DOHH2 (cell line): ENCODE results near the gene PRRT1B.

Source experiments
- H3F3A ChIP-seq: fragments of 200-600 bp; sonication (generic), shearing (Covaris generic); 2 replicates; pipeline ENCODE4 v1.6.0; 2016; ENCODE audit warnings: antibody characterized with exemption, mild to moderate bottlenecking; ENCODE audit not compliant: control insufficient read depth, insufficient read depth
- H3K27ac ChIP-seq: fragments of 200-600 bp; sonication (generic); 2 replicates; pipeline ENCODE4 v1.5.1; 2014; ENCODE audit warnings: low read depth, mild to moderate bottlenecking, low read length, moderate library complexity
- H3K27me3 ChIP-seq: fragments of 200-600 bp; sonication (generic); 2 replicates; pipeline ENCODE4 v1.6.1; 2014; ENCODE audit warnings: mild to moderate bottlenecking, low read length, mixed read lengths; ENCODE audit not compliant: control insufficient read depth
- H3K36me3 ChIP-seq: fragments of 200-600 bp; sonication (generic); 2 replicates; pipeline ENCODE4 v1.6.1; 2014; ENCODE audit warnings: mild to moderate bottlenecking, low read length, moderate library complexity, mixed read lengths; ENCODE audit not compliant: control insufficient read depth
- H3K4me1 ChIP-seq: fragments of 200-600 bp; sonication (generic); 2 replicates; pipeline ENCODE4 v1.6.1; 2014; ENCODE audit warnings: mild to moderate bottlenecking, low read length, mixed read lengths; ENCODE audit not compliant: control insufficient read depth
- H3K4me2 ChIP-seq: fragments of 200-600 bp; sonication (generic); 2 replicates; pipeline ENCODE4 v1.6.0; 2014; ENCODE audit warnings: mild to moderate bottlenecking, low read length, moderate library complexity
- H3K4me3 ChIP-seq: fragments of 200-600 bp; sonication (generic); 2 replicates; pipeline ENCODE4 v1.5.1; 2014; ENCODE audit warnings: mild to moderate bottlenecking, low read length, mixed read lengths
- H3K79me2 ChIP-seq: fragments of 200-600 bp; sonication (generic); 2 replicates; pipeline ENCODE4 v1.6.1; 2014; ENCODE audit warnings: mild to moderate bottlenecking, low read length, mixed read lengths; ENCODE audit not compliant: control insufficient read depth
- H3K9me2 ChIP-seq: fragments of 200-600 bp; sonication (generic); replicated peaks from 2 replicates; pipeline ENCODE4 v1.6.1; 2014; ENCODE audit warnings: mild to moderate bottlenecking, low read length, mixed read lengths; ENCODE audit not compliant: control insufficient read depth
- H3K9me3 ChIP-seq: fragments of 200-600 bp; sonication (generic); 2 replicates; pipeline ENCODE4 v1.6.1; 2014; ENCODE audit warnings: antibody characterized with exemption, low read length, mixed read lengths; ENCODE audit not compliant: control insufficient read depth, insufficient read depth
- H4K20me1 ChIP-seq: fragments of 200-600 bp; sonication (generic); 2 replicates; pipeline ENCODE4 v1.6.0; 2014; ENCODE audit warnings: low read depth, mild to moderate bottlenecking, antibody characterized with exemption, low read length, moderate library complexity; ENCODE audit not compliant: control insufficient read depth, insufficient read depth
- EZH2phosphoT487 ChIP-seq: fragments of 200-600 bp; sonication (generic); IDR thresholded peaks from 2 replicates; pipeline ENCODE4 v1.6.1; 2017; ENCODE audit warnings: borderline replicate concordance, mild to moderate bottlenecking, antibody characterized with exemption, low read length, moderate library complexity, mixed read lengths
- TF ChIP-seq, protein P1 (sequence below): fragments of 200-600 bp; sonication (generic); IDR thresholded peaks from one replicate; pipeline ENCODE4 v1.5.1; 2014; ENCODE audit warnings: antibody characterized with exemption, mild to moderate bottlenecking, low read depth, low read length; ENCODE audit not compliant: poor library complexity, severe bottlenecking

PRRT1B gene

DNA sequence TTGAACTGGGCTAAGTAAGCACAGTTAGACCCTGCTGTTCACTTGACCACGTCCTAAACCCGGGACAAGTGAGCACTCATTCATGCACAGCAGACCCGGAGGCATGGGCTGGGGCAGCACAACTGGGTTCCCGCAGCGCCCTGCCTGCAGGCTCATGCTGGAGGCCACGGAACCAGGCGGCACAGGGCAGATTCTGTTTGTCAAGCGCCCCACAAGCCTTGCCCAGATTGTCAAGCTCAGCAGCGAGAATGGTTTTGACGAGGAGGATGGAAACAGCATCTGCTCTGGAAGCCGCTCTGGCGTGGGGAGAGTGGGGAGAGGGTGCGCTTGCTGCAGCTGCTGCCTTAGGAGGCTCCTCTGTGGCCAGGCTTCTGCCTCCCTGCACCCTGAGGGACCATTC is 32.7 kb downstream of the PRRT1B start:
- Histone ChIP-seq H3K79me2 (no peaks in the 10 kb centered on the region), H4K20me1 (no peaks in the 10 kb centered on the region), H3K4me3 (no peak overlapping the region), H3K9me2 (no peaks in the 10 kb centered on the region), H3K36me3 (peaks cover 67% of the 10 kb centered on the region), H3K4me1 (peaks cover 4% of the 10 kb centered on the region), H3F3A (no peaks in the 10 kb centered on the region), H3K27ac (no peak overlapping the region), H3K27me3 (no peaks in the 10 kb centered on the region), H3K9me3 (no peaks in the 10 kb centered on the region), H3K4me2 (no peak overlapping the region)
- TF ChIP-seq, protein P1, sequence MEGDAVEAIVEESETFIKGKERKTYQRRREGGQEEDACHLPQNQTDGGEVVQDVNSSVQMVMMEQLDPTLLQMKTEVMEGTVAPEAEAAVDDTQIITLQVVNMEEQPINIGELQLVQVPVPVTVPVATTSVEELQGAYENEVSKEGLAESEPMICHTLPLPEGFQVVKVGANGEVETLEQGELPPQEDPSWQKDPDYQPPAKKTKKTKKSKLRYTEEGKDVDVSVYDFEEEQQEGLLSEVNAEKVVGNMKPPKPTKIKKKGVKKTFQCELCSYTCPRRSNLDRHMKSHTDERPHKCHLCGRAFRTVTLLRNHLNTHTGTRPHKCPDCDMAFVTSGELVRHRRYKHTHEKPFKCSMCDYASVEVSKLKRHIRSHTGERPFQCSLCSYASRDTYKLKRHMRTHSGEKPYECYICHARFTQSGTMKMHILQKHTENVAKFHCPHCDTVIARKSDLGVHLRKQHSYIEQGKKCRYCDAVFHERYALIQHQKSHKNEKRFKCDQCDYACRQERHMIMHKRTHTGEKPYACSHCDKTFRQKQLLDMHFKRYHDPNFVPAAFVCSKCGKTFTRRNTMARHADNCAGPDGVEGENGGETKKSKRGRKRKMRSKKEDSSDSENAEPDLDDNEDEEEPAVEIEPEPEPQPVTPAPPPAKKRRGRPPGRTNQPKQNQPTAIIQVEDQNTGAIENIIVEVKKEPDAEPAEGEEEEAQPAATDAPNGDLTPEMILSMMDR: no peak
- TF ChIP-seq EZH2phosphoT487: no peak

DNA sequence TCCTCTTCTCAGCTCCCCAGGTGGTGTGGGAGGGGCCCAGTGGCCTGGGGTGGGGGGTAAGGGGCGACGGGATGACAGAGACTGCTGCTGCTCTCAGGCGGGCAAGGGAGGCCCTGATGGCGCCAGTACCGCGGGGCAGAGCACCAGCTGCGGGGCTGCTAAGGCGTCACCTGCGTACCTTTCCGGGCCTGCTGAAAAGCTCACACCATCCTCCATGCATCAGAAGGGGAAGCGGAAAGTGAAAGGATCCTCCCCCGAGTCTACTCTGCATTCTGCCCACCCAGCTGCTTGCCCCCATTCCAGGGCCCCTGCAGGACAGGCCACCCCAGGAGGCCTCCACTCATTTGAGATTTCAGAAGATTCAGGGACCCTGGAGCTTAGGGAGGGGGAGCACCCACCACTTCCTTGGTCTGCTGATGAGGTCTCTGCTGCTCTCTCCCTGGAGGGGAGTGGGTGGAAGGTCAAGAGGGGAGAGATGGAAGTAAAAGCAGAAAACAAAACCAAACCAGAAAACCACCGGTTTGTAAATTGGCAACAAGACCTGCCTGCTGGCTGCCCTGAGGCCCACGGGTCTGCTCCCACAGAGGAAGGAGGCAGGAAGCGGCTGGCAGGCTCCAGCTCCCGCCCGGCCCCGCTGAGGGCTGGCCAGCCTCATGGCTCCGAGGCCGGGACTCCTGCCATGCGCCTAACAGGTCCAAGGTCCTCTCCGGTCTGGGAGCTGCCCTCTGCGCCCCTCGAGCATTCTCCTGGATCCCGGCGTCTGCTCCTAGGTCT is 33.6 kb downstream of the PRRT1B start:
- Histone ChIP-seq H3K9me2 (no peaks in the 10 kb centered on the region), H3K4me3 (no peak overlapping the region), H3K79me2 (no peaks in the 10 kb centered on the region), H3K27me3 (no peaks in the 10 kb centered on the region), H3K9me3 (no peaks in the 10 kb centered on the region), H3F3A (no peaks in the 10 kb centered on the region), H3K4me2 (no peak overlapping the region), H3K27ac (no peak overlapping the region), H4K20me1 (no peaks in the 10 kb centered on the region), H3K36me3 (peaks cover 71% of the 10 kb centered on the region), H3K4me1 (peaks cover 4% of the 10 kb centered on the region)
- TF ChIP-seq, protein P1: no peak

DNA sequence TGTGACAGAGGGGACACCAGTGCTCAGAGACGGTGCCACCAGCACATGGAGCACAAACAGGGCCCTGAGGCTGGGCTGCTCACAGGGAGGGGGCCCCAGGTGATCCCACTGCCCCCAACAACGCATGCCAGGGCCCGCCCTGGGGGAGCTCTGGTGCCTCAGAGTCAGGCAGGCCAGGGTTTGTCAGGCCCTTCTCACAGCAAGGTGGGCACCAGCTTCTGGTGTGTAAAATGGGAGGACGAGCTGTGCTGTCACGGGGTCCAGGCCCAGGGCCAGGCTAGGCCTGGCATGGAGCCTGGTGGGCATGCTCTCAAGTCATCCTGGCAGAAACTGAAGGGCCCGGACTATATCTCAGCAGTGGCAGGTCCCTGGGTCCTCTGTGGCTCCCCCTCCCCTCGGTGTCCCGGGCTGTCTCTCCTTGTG is 34.5 kb downstream of the PRRT1B start:
- Histone ChIP-seq H3K4me2 (no peak overlapping the region), H3K79me2 (no peaks in the 10 kb centered on the region), H3K9me3 (no peaks in the 10 kb centered on the region), H3K4me1 (peaks cover 4% of the 10 kb centered on the region), H3K36me3 (peaks cover 79% of the 10 kb centered on the region), H3K27me3 (no peaks in the 10 kb centered on the region), H3K27ac (no peak overlapping the region), H3F3A (no peaks in the 10 kb centered on the region), H3K9me2 (no peaks in the 10 kb centered on the region), H3K4me3 (no peak overlapping the region), H4K20me1 (no peaks in the 10 kb centered on the region)
- TF ChIP-seq EZH2phosphoT487: no peak
- TF ChIP-seq, protein P1: no peak
